ENCODE data around the gene GLRX2. TPM values are rescaled to one million over a fixed set of nuclear protein-coding genes. Genes with fewer than 3 reads are reported as not detected.

The GLRX2 gene
- total RNA-seq, 1 experiment from 2014 or later, result 40.1 TPM

DNA sequence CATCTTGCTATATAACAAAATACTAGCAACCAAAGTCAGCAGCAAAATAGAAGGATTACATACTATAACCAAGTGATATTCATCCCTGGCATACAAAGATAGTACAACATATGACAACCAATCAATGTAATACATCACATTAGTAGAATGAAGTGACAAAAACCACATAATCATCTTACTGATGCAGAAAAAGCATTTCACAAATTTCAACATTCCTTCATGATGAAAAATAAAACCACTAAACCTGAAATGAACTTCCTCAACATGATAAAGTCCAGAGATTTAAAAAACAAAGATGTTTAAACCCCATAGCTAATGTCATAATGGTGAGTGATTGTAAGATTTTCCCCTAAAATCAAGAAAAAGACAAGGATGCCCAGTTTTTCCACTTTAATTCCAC is 27.2 kb downstream of the GLRX2 start:
- TF ChIP-seq, protein P1, sequence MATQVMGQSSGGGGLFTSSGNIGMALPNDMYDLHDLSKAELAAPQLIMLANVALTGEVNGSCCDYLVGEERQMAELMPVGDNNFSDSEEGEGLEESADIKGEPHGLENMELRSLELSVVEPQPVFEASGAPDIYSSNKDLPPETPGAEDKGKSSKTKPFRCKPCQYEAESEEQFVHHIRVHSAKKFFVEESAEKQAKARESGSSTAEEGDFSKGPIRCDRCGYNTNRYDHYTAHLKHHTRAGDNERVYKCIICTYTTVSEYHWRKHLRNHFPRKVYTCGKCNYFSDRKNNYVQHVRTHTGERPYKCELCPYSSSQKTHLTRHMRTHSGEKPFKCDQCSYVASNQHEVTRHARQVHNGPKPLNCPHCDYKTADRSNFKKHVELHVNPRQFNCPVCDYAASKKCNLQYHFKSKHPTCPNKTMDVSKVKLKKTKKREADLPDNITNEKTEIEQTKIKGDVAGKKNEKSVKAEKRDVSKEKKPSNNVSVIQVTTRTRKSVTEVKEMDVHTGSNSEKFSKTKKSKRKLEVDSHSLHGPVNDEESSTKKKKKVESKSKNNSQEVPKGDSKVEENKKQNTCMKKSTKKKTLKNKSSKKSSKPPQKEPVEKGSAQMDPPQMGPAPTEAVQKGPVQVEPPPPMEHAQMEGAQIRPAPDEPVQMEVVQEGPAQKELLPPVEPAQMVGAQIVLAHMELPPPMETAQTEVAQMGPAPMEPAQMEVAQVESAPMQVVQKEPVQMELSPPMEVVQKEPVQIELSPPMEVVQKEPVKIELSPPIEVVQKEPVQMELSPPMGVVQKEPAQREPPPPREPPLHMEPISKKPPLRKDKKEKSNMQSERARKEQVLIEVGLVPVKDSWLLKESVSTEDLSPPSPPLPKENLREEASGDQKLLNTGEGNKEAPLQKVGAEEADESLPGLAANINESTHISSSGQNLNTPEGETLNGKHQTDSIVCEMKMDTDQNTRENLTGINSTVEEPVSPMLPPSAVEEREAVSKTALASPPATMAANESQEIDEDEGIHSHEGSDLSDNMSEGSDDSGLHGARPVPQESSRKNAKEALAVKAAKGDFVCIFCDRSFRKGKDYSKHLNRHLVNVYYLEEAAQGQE (IDR thresholded peaks at IDR 0.05; ENCODE audit: insufficient read depth in 1 of 2, low read depth in 2 of 2, low read length in 1 of 2), result no peak
- TF ChIP-seq POLR2AphosphoS5 (IDR thresholded peaks at IDR 0.05; ENCODE audit: low read depth, low read length) (no peak), SIN3A (IDR thresholded peaks at IDR 0.05; ENCODE audit: borderline replicate concordance, insufficient read depth, low read depth, low read length) (no peak), TCF7L2 (IDR thresholded peaks at IDR 0.05; ENCODE audit: low read depth, low read length) (no peak)
- TF ChIP-seq, protein P2, sequence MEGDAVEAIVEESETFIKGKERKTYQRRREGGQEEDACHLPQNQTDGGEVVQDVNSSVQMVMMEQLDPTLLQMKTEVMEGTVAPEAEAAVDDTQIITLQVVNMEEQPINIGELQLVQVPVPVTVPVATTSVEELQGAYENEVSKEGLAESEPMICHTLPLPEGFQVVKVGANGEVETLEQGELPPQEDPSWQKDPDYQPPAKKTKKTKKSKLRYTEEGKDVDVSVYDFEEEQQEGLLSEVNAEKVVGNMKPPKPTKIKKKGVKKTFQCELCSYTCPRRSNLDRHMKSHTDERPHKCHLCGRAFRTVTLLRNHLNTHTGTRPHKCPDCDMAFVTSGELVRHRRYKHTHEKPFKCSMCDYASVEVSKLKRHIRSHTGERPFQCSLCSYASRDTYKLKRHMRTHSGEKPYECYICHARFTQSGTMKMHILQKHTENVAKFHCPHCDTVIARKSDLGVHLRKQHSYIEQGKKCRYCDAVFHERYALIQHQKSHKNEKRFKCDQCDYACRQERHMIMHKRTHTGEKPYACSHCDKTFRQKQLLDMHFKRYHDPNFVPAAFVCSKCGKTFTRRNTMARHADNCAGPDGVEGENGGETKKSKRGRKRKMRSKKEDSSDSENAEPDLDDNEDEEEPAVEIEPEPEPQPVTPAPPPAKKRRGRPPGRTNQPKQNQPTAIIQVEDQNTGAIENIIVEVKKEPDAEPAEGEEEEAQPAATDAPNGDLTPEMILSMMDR (IDR thresholded peaks at IDR 0.05), result no peak
- no peaks in the 10 kb centered on the region for H3K4me1 ChIP-seq (ENCODE audit: control insufficient read depth, insufficient read depth, low read length)
- ATAC-seq (no peak), DNase-seq (ENCODE audit: low read depth, low spot score) (no peak)
- POLR2A ChIA-PET, result no interaction called here
- no peak overlapping the region for H3K27ac ChIP-seq (ENCODE audit: low read length)
- in situ Hi-C loops (cut with HindIII; ENCODE audit: low pct_unique_long_range_greater_than_20kb, low sequenced_read_pairs) (no loop called here), intact Hi-C loops (cut with micrococcal nuclease; ENCODE audit: unreplicated experiment) (no loop called here)
- CTCF ChIA-PET, result no interaction called here
- H3K4me3 ChIP-seq (ENCODE audit: low read depth in 2 of 2, low read length in 2 of 2), result no peak overlapping the region
- 0 out of 2 replicates have a peak, but pooled peaks cover 4% of the 10 kb centered on the region for H3K9me3 ChIP-seq (ENCODE audit: control insufficient read depth, insufficient read depth, low read depth, low read length)
- H3K36me3 ChIP-seq (ENCODE audit: control insufficient read depth, insufficient read depth, low read length), result peaks cover 26% of the 10 kb centered on the region
- H3K27me3 ChIP-seq (ENCODE audit: control insufficient read depth, insufficient read depth, low read length), result no peaks in the 10 kb centered on the region
- no TSS peak for BruUV-seq (replicated peaks)

DNA sequence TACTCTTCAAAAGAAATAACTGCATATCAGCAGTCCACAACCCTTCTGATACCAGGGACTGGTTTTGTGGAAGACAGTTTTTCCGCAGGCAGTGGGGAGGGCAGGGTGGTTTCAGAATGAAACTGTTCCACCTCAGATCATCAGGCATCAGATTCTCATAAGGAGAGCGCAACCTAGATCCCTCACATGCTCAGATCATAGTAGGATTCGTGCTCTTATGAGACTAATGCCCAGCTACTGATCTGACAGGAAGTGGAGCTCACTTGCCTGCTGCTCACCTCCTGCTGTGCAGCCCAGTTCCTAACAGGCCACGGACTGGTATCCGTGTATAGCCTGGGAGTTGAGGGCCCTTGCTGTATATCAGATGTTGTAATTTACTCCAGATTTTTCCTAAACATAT is 34.3 kb downstream of the GLRX2 start:
- no peak for DNase-seq (ENCODE audit: low read depth, low spot score)
- CTCF ChIA-PET, result interaction anchor here (0.7 kb wide), 1 partner anchor 361 kb away, joined by 6 read pairs; no protein-coding TSS in a partner anchor
- Histone ChIP-seq H3K27me3 (ENCODE audit: control insufficient read depth, insufficient read depth, low read length) (no peaks in the 10 kb centered on the region), H3K9me3 (ENCODE audit: control insufficient read depth, insufficient read depth, low read depth, low read length) (no peaks in the 10 kb centered on the region), H3K4me3 (ENCODE audit: low read depth in 2 of 2, low read length in 2 of 2) (no peak overlapping the region), H3K4me1 (ENCODE audit: control insufficient read depth, insufficient read depth, low read length) (peaks cover 10% of the 10 kb centered on the region; the same call in 1 of the 2 replicates), H3K27ac (ENCODE audit: low read length) (no peak overlapping the region), H3K36me3 (ENCODE audit: control insufficient read depth, insufficient read depth, low read length) (no peaks in the 10 kb centered on the region; the same call in 1 of the 2 replicates)
- no TSS peak for BruUV-seq (replicated peaks)
- intact Hi-C loops (cut with micrococcal nuclease; ENCODE audit: unreplicated experiment) (no loop called here), in situ Hi-C loops (cut with HindIII; ENCODE audit: low pct_unique_long_range_greater_than_20kb, low sequenced_read_pairs) (no loop called here)
- TF ChIP-seq, protein P2 (IDR thresholded peaks at IDR 0.05), result no peak
- TF ChIP-seq, protein P1 (IDR thresholded peaks at IDR 0.05; ENCODE audit: insufficient read depth in 1 of 2, low read depth in 2 of 2, low read length in 1 of 2), result no peak
- TF ChIP-seq POLR2AphosphoS5 (IDR thresholded peaks at IDR 0.05; ENCODE audit: low read depth, low read length) (no peak), SIN3A (IDR thresholded peaks at IDR 0.05; ENCODE audit: borderline replicate concordance, insufficient read depth, low read depth, low read length) (no peak), TCF7L2 (IDR thresholded peaks at IDR 0.05; ENCODE audit: low read depth, low read length) (no peak)
- ATAC-seq, result peak; percentile 70; the same call in 1 of the 2 replicates
- POLR2A ChIA-PET, result interaction anchor here (0.6 to 0.7 kb wide), 2 partner anchors 12 to 129 kb away, joined by 3 read pairs; partner anchors contain the start of genes RO60 and UCHL5
